HEK293T (cell line): Measurements from ENCODE around the gene IGSF23.
"Not testable (repeated sequence)": the region's sequence is repeated elsewhere in the genome, so short reads cannot be mapped to it uniquely, and the experiment has no call there.

Experiments
- CTCF ChIA-PET: fragments of 350-600 bp; formaldehyde crosslinking; extraction: SDS; loops from one replicate; lab custom pipeline; 2021; ENCODE audit warnings: antibody characterized with exemption, inconsistent platforms; lab: Yijun Ruan, JAX
- POLR2A ChIA-PET: fragments of 350-600 bp; formaldehyde crosslinking; extraction: SDS; loops from one replicate; lab custom pipeline; 2020; ENCODE audit warnings: antibody characterized with exemption, inconsistent platforms; lab: Yijun Ruan, JAX
- DNase-seq: peaks from one replicate; pipeline ENCODE4 v3.0.0; 2012; ENCODE audit warnings: mixed read lengths; ENCODE audit errors: extremely low spot score
- ARNT ChIP-seq: fragments of 450-650 bp; IDR thresholded peaks from 2 replicates; pipeline ENCODE4 v1.6.1; 2017; ENCODE audit warnings: mild to moderate bottlenecking
- BHLHE40 ChIP-seq: fragments of 450-650 bp; IDR thresholded peaks from 2 replicates; pipeline ENCODE4 v1.6.1; 2016; ENCODE audit warnings: mild to moderate bottlenecking, moderate library complexity, borderline replicate concordance
- CTBP1 ChIP-seq: fragments of 450-650 bp; IDR thresholded peaks from 2 replicates; pipeline ENCODE4 v1.6.1; 2016; ENCODE audit warnings: borderline replicate concordance
- ELF4 ChIP-seq: fragments of 450-650 bp; IDR thresholded peaks from 2 replicates; pipeline ENCODE4 v1.6.1; 2017; ENCODE audit warnings: antibody characterized with exemption
- FOXA1 ChIP-seq: fragments of 450-650 bp; IDR thresholded peaks from 2 replicates; pipeline ENCODE4 v1.6.1; 2016; ENCODE audit warnings: mild to moderate bottlenecking
- FOXK2 ChIP-seq: fragments of 450-650 bp; IDR thresholded peaks from 2 replicates; pipeline ENCODE4 v1.6.1; 2016; ENCODE audit warnings: mild to moderate bottlenecking
- FOXM1 ChIP-seq: fragments of 450-650 bp; IDR thresholded peaks from 2 replicates; pipeline ENCODE4 v1.6.1; 2017; ENCODE audit warnings: mild to moderate bottlenecking, borderline replicate concordance
- HDGF ChIP-seq: fragments of 450-650 bp; IDR thresholded peaks from 2 replicates; pipeline ENCODE4 v1.6.1; 2017; ENCODE audit warnings: antibody characterized with exemption, borderline replicate concordance
- L3MBTL2 ChIP-seq: fragments of 450-650 bp; conservative IDR thresholded peaks from 2 replicates; pipeline ENCODE4 v1.6.1; 2016; ENCODE audit warnings: mild to moderate bottlenecking
- LEF1 ChIP-seq: fragments of 450-650 bp; IDR thresholded peaks from 2 replicates; pipeline ENCODE4 v1.6.1; 2017; ENCODE audit warnings: mild to moderate bottlenecking, borderline replicate concordance
- NFRKB ChIP-seq: fragments of 450-650 bp; IDR thresholded peaks from 2 replicates; pipeline ENCODE4 v1.6.1; 2016; ENCODE audit warnings: mild to moderate bottlenecking, moderate library complexity
- PKNOX1 ChIP-seq: fragments of 450-650 bp; IDR thresholded peaks from 2 replicates; pipeline ENCODE4 v1.6.1; 2016
- SP1 ChIP-seq: fragments of 450-650 bp; IDR thresholded peaks from 2 replicates; pipeline ENCODE4 v1.6.1; 2017
- SUZ12 ChIP-seq: fragments of 450-650 bp; IDR thresholded peaks from 2 replicates; pipeline ENCODE4 v1.6.1; 2016; ENCODE audit warnings: mild to moderate bottlenecking
- TARDBP ChIP-seq: fragments of 450-650 bp; IDR thresholded peaks from 2 replicates; pipeline ENCODE4 v1.6.1; 2016
- ZNF384 ChIP-seq: fragments of 450-650 bp; IDR thresholded peaks from 2 replicates; pipeline ENCODE4 v1.6.1; 2016

The IGSF23 gene

DNA sequence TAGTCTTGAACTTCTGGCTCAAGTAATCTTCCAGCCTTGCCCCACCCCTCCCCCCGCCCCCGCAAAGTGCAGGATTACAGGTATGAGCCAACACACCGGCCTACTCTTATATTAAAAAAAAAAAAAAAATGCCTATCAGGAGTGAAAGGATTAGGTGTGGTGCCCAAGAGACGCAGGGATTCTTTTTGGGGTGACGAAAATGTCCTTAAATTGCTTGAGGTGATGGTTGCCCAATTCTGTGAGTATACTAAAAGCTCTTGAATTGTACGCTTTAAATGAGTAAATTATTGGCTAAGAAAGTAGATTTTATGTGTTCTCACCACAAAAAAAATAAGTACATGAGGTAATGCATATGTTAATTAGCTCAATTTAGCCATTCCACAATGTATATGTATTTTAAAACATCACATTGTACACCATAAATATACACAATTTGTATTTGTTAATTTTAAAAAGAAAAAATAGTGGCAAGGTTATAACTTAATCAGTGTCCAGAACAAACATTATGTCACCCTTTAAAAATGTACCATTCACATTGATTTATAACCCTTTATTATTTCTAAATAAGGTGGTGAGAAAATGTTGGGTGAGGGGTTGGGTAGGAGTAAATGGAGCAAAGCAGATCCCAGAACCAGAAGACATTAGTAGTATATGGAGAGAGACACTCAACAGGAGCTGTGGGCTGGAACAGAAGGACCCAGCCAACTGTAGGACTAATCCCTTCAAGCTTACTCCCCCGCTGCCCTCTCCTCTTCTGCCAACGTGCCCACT is 3.9 kb downstream of the IGSF23 start:
- ChIA-PET POLR2A (no interaction called here), CTCF (interaction anchor here (0.6 kb wide), 2 partner anchors 47 to 104 kb away, joined by 3 read pairs; no protein-coding TSS in a partner anchor)
- no peak for TF ChIP-seq LEF1
- peak; percentile 26; the same call in 1 of the 2 replicates for TF ChIP-seq PKNOX1
- no peak for DNase-seq

GRCh38 chr19:44618640-44619357 is 5.4 kb downstream of the IGSF23 start:
- ChIA-PET POLR2A (no interaction called here), CTCF (interaction anchor here (0.6 kb wide), 1 partner anchor 334 kb away, joined by 5 read pairs; no protein-coding TSS in a partner anchor)
- DNase-seq, result no peak
- no peak for TF ChIP-seq LEF1
- TF ChIP-seq L3MBTL2, result no peak
- no peak for TF ChIP-seq PKNOX1

GRCh38 chr19:44620667-44621066 is 7.3 kb downstream of the IGSF23 start:
- ChIA-PET CTCF (no interaction called here), POLR2A (no interaction called here)
- TF ChIP-seq PKNOX1, result no peak
- no peak for TF ChIP-seq L3MBTL2
- no peak for TF ChIP-seq FOXM1
- no peak for TF ChIP-seq ELF4
- TF ChIP-seq ZNF384, result no peak
- TF ChIP-seq FOXA1, result no peak
- no peak for TF ChIP-seq LEF1
- no peak for TF ChIP-seq NFRKB
- no peak for TF ChIP-seq BHLHE40
- TF ChIP-seq SUZ12, result no peak
- TF ChIP-seq TARDBP, result no peak
- no peak for TF ChIP-seq CTBP1
- no peak for TF ChIP-seq HDGF
- no peak for TF ChIP-seq ARNT
- DNase-seq, result no peak

DNA sequence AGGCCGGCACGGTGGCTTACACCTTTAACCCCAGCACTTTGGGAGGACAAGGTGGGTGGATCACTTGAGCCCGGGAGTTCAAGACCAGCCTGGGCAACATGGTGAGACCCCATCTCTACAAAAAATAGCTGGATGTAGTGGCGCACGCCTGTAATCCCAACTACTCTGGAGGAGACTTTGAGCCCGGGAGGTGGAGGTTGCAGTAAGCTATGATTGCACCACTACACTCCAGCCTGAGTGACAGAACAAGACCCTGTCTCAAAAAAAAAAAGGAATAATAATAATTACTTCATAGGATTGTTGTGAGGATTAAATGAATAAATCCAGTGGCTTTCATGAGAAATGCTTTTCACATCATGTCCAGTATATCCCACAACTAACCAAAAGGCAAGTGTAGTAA is 8.0 kb downstream of the IGSF23 start:
- CTCF ChIA-PET, result no interaction called here

DNA sequence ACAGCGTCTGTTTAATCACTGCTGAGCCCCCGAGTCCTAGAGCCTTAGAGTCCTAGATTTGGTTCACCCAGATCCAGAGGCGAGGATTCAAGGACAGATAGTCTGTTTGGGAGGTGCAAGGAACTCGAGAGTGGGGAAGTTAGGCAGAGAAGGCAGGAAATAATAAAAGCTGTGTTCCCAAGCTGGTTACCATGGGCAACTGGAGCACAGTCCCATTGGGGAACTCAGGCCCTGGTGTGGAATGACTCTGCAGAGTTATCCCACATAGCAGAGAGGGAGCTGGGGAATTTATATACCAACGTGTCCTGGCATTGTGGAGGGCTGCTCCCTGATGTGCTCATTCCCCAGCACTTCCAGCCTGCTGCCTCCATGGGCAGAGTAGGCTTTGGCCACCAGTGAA is 9.7 kb downstream of the IGSF23 start:
- no peak for TF ChIP-seq ARNT
- no peak for TF ChIP-seq CTBP1
- TF ChIP-seq FOXK2, result no peak
- no peak for TF ChIP-seq SUZ12
- no peak for TF ChIP-seq HDGF
- no peak for TF ChIP-seq NFRKB
- no peak for TF ChIP-seq BHLHE40
- no peak for DNase-seq
- POLR2A ChIA-PET, result interaction anchor here (0.7 kb wide), 1 partner anchor 10 kb away, joined by 3 read pairs; no protein-coding TSS in a partner anchor
- CTCF ChIA-PET, result no interaction called here

More for the DNA sequence above, 8.0 kb downstream of the IGSF23 start:
- POLR2A ChIA-PET, result no interaction called here
- DNase-seq, result no peak
- TF ChIP-seq BHLHE40 (no peak), ARNT (no peak), SP1 (no peak), NFRKB (no peak), ZNF384 (no peak), SUZ12 (no peak), FOXM1 (no peak), LEF1 (no peak), TARDBP (no peak), FOXK2 (no peak)

DNA sequence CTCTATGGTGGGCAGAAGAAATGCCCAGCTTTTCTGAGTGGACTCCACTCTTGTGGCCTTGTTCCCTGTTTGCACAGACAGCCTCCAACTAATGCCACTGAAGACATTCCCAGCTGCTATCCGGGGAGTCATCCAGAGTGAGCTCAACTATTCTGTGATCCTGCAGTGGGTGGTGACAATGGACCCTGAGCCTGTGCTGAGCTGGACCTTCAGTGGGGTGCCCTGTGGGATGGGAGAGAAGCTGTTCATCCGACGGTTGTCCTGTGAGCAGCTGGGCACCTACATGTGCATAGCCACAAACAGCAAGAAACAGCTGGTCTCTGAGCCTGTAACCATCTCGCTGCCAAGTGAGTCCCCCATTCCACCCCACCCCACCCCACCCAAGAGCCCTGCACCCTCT is 10.3 kb downstream of the IGSF23 start:
- TF ChIP-seq ZNF384 (no peak), SUZ12 (no peak)
- CTCF ChIA-PET, result no interaction called here

GRCh38 chr19:44624840-44625354 is 11.5 kb downstream of the IGSF23 start:
- no peak for TF ChIP-seq NFRKB
- no peak for TF ChIP-seq FOXK2
- no peak for TF ChIP-seq SP1
- DNase-seq, result no peak
- CTCF ChIA-PET, result interaction anchor here (0.6 to 0.7 kb wide), 2 partner anchors 15 to 33 kb away, joined by 3 to 4 read pairs; no protein-coding TSS in a partner anchor
- POLR2A ChIA-PET, result no interaction called here

More for the DNA sequence above, 10.3 kb downstream of the IGSF23 start:
- DNase-seq, result no peak
- POLR2A ChIA-PET, result interaction anchor here (0.7 kb wide), 1 partner anchor 9 kb away, joined by 3 read pairs; no protein-coding TSS in a partner anchor

- DNase-seq, POLR2A ChIA-PET: not testable (repeated sequence)
- CTCF ChIA-PET, result interaction anchor here (1.3 kb wide), 1 partner anchor 11 kb away, joined by 3 read pairs; no protein-coding TSS in a partner anchor
These were observed 12.3 kb downstream of the IGSF23 start for GRCh38 chr19:44625637-44626036.
